HEK293T (cell line): ENCODE measurements around the gene KYNU.

ENCODE experiments used
- FOXA1 ChIP-seq: fragments of 450-650 bp; IDR thresholded peaks from 2 replicates; pipeline ENCODE4 v1.6.1; 2016; ENCODE audit warnings: mild to moderate bottlenecking
- FOXK2 ChIP-seq: fragments of 450-650 bp; IDR thresholded peaks from 2 replicates; pipeline ENCODE4 v1.6.1; 2016; ENCODE audit warnings: mild to moderate bottlenecking
- HDGF ChIP-seq: fragments of 450-650 bp; IDR thresholded peaks from 2 replicates; pipeline ENCODE4 v1.6.1; 2017; ENCODE audit warnings: antibody characterized with exemption, borderline replicate concordance
- SP1 ChIP-seq: fragments of 450-650 bp; IDR thresholded peaks from 2 replicates; pipeline ENCODE4 v1.6.1; 2017
- ZNF384 ChIP-seq: fragments of 450-650 bp; IDR thresholded peaks from 2 replicates; pipeline ENCODE4 v1.6.1; 2016

GRCh38 chr2:142840436-142840835, 37.0 kb upstream of the KYNU start:
- TF ChIP-seq FOXA1 (no peak), ZNF384 (no peak), HDGF (no peak), FOXK2 (no peak), SP1 (no peak)
